K562 (cell line): ENCODE data around the gene PGLYRP4. TPM values are rescaled to one million over a fixed set of nuclear protein-coding genes. Genes with fewer than 3 reads are reported as not detected.

Experiments
- ATAC-seq: fragments of 200-7000 bp; cut with Tn5 transposase; 3 replicates; pipeline ENCODE4 v1.9.1; 2020; ENCODE audit warnings: moderate library complexity
- BruUV-seq: library from RNA; stranded (reverse); fragments of 400-500 nt; replicated peaks from 2 replicates; lab custom pipeline; 2021; lab: Mats Ljungman, UMichigan
- CTCF ChIA-PET: fragments of 300-600 bp; formaldehyde crosslinking; extraction: SDS; loops from one replicate; lab custom pipeline; 2021; ENCODE audit warnings: low intra/inter-chr PET ratio; lab: Yijun Ruan, JAX
- POLR2A ChIA-PET: fragments of 300-600, 350-650 bp; sonication (Branson Sonifier 250); formaldehyde crosslinking; extraction: SDS; loops from one replicate; lab custom pipeline; 2021; ENCODE audit warnings: antibody characterized with exemption, inconsistent platforms; lab: Yijun Ruan, JAX
- DNase-seq, 4 experiments: peaks; one replicate each; pipeline versions ENCODE4 v3.0.0 to v3.0.0-alpha.2; 2011 to 2018; ENCODE audit warnings: low spot score in 3 of 4, mixed read lengths in 3 of 4; ENCODE audit errors: extremely low read depth in 1 of 4
- FAIRE-seq: peaks from 2 replicates; lab custom pipeline; 2011; peaks lifted over from hg19 to GRCh38; lab: Jason Lieb, UNC
- H2AFZ ChIP-seq: 2 replicates; pipeline ENCODE4 v1.6.0; 2011; ENCODE audit warnings: low read depth, low read length, control low read depth, inconsistent platforms
- H3K27ac ChIP-seq: fragments of 200-600 bp; 3 replicates; pipeline ENCODE4 v1.8.0; 2011; ENCODE audit warnings: low read depth, mild to moderate bottlenecking, control low read depth, inconsistent platforms, low read length, moderate library complexity, mixed read lengths; ENCODE audit errors: extremely low read depth
- H3K27me3 ChIP-seq, 2 experiments: fragments of 300-600 bp in 1 of 2; 2 replicates in 1 of 2; 3 replicates in 1 of 2; pipeline versions ENCODE4 v1.6.0 to v1.8.0; 2011; ENCODE audit warnings: inconsistent platforms in 2 of 2, low read length in 2 of 2, mild to moderate bottlenecking in 1 of 2, mixed read lengths in 1 of 2, moderate library complexity in 1 of 2; ENCODE audit not compliant: control insufficient read depth in 2 of 2, insufficient read depth in 2 of 2
- H3K36me3 ChIP-seq: fragments of 300-600 bp; 3 replicates; pipeline ENCODE4 v1.8.0; 2011; ENCODE audit warnings: mild to moderate bottlenecking, low read length, inconsistent platforms; ENCODE audit not compliant: control insufficient read depth, insufficient read depth
- H3K4me1 ChIP-seq, 2 experiments: fragments of 200-600 bp in 1 of 2; replicated peaks in 1 of 2; 2 replicates in 1 of 2; 3 replicates in 1 of 2; pipeline versions ENCODE4 v1.5.1 to v1.8.0; 2011; ENCODE audit warnings: inconsistent platforms in 2 of 2, low read length in 2 of 2, mild to moderate bottlenecking in 1 of 2, mixed read lengths in 1 of 2, moderate library complexity in 1 of 2; ENCODE audit not compliant: control insufficient read depth in 2 of 2, insufficient read depth in 2 of 2
- H3K4me2 ChIP-seq: 2 replicates; pipeline ENCODE4 v1.6.1; 2011; ENCODE audit warnings: low read length, control low read depth, inconsistent platforms, mixed read lengths; ENCODE audit not compliant: insufficient read depth
- H3K4me3 ChIP-seq: fragments of 200-600 bp; sonication (generic), shearing (Covaris generic); 2 replicates; pipeline ENCODE4 v1.5.1; 2016; ENCODE audit warnings: control low read depth, inconsistent platforms
- H3K79me2 ChIP-seq: fragments of 200-600 bp; 3 replicates; pipeline ENCODE4 v1.8.0; 2011; ENCODE audit warnings: low read length, inconsistent platforms; ENCODE audit not compliant: control insufficient read depth, insufficient read depth
- H3K9ac ChIP-seq, 2 experiments: 2 replicates each; pipeline versions ENCODE4 v1.6.0 to v1.6.1; 2011; ENCODE audit warnings: low read depth in 2 of 2, low read length in 2 of 2, control low read depth in 1 of 2, inconsistent platforms in 1 of 2, mild to moderate bottlenecking in 1 of 2, mixed read lengths in 1 of 2; ENCODE audit not compliant: insufficient read depth in 1 of 2
- H3K9me1 ChIP-seq: one replicate; pipeline ENCODE4 v1.6.0; 2011; ENCODE audit warnings: inconsistent platforms, mild to moderate bottlenecking, low read length, moderate library complexity; ENCODE audit not compliant: control insufficient read depth, insufficient read depth
- H3K9me3 ChIP-seq: replicated peaks from 2 replicates; pipeline ENCODE4 v1.5.1; 2011; ENCODE audit warnings: low read depth, low read length, inconsistent platforms; ENCODE audit not compliant: control insufficient read depth, insufficient read depth
- H4K20me1 ChIP-seq: replicated peaks from 2 replicates; pipeline ENCODE4 v1.6.1; 2011; ENCODE audit warnings: low read length, inconsistent platforms, mixed read lengths; ENCODE audit not compliant: control insufficient read depth, insufficient read depth
- DLX4 ChIP-seq: fragments of 250-450 bp; sonication (Bioruptor Pico); IDR thresholded peaks from 2 replicates; pipeline ENCODE4 v1.6.1; 2021; ENCODE audit warnings: mild to moderate bottlenecking
- FOSL1 ChIP-seq: fragments of 200-800 bp; sonication (Bioruptor generic); conservative IDR thresholded peaks from 2 replicates; pipeline ENCODE4 v1.6.1; 2016; ENCODE audit warnings: missing genetic modification characterization, missing compliant biosample characterization
- MBD2 ChIP-seq: sonication (generic); IDR thresholded peaks from 2 replicates; pipeline ENCODE4 v1.6.1; 2016; ENCODE audit warnings: low read depth, borderline replicate concordance
- STAT6 ChIP-seq: sonication (generic); formaldehyde crosslinking; IDR thresholded peaks from 2 replicates; pipeline ENCODE4 v1.8.1; 2023; ENCODE audit warnings: mild to moderate bottlenecking, missing genetic modification reagents
- TARDBP ChIP-seq: fragments of 450-650 bp; IDR thresholded peaks from 2 replicates; pipeline ENCODE4 v1.6.1; 2016
- ZBTB11 ChIP-seq, 3 experiments: fragments of 200-800 bp in 1 of 3; fragments of 250-450 bp in 1 of 3; fragments of 450-650 bp in 1 of 3; sonication (Bioruptor Pico) in 1 of 3; sonication (Bioruptor generic) in 1 of 3; formaldehyde crosslinking in 1 of 3; IDR thresholded peaks; 2 replicates each; pipeline versions ENCODE4 v1.6.1 to v1.8.0; 2016 to 2022; ENCODE audit warnings: mild to moderate bottlenecking in 2 of 3, missing genetic modification characterization in 2 of 3, missing compliant biosample characterization in 1 of 3, moderate library complexity in 1 of 3
- ZFP1 ChIP-seq: fragments of 450-650 bp; formaldehyde crosslinking; IDR thresholded peaks from 2 replicates; pipeline ENCODE4 v1.4.0; 2020; ENCODE audit warnings: mild to moderate bottlenecking, mixed read lengths
- ZNF224 ChIP-seq: sonication (generic); formaldehyde crosslinking; IDR thresholded peaks from 2 replicates; pipeline ENCODE4 v1.8.0; 2022; ENCODE audit warnings: mild to moderate bottlenecking, missing genetic modification reagents
- ZNF253 ChIP-seq: fragments of 250-450 bp; sonication (Bioruptor Pico); conservative IDR thresholded peaks from 2 replicates; pipeline ENCODE4 v1.6.1; 2021; ENCODE audit warnings: mild to moderate bottlenecking
- WGBS: fragments of 100-300 bp; shearing (Covaris generic); methylation state at CpG from one replicate; pipeline ENCODE4 v1.1.6; 2016; ENCODE audit warnings: low coverage, mixed read lengths; ENCODE audit not compliant: insufficient coverage; ENCODE audit errors: missing lambda C conversion rate; 5-methylcytosine and 5-hydroxymethylcytosine counted together
- in situ Hi-C: fragments of 300-500 bp; cut with MboI; formaldehyde crosslinking; loops from 4 replicates; pipeline ENCODE4 v1.15.0; 2018; ENCODE audit warnings: inconsistent platforms, mixed read lengths
- intact Hi-C: fragments of 100-400 bp; cut with micrococcal nuclease; formaldehyde crosslinking; loops from 2 replicates; pipeline ENCODE4 v1.14.2; 2022
- polyA plus RNA-seq, 8 experiments: library from polyadenylated mRNA; depleted of rRNA in 4 of 8; stranded (reverse) in 5 of 8; unstranded in 3 of 8; fragments of >200 nt; fragmentation: Nextera tagmentation in 2 of 8; fragmentation: Illumina TruSeq in 1 of 8; extraction: Ambion mirVana in 2 of 8; extraction: Trizol in 1 of 8; gene quantifications; 2 replicates each; pipeline versions ENCODE4 v1.2.1 to v1.2.3, GENCODE V29; 2011 to 2014; ENCODE audit warnings: inconsistent platforms in 1 of 8, missing spikeins in 1 of 8
- total RNA-seq, 7 experiments: library from RNA; depleted of rRNA in 6 of 7; stranded (reverse); fragments of >200 nt in 6 of 7; fragmentation: Illumina TruSeq in 2 of 7; extraction: Trizol in 2 of 7; gene quantifications; 2 replicates each; pipeline versions ENCODE4 v1.2.1 to v1.2.3, GENCODE V29; 2011 to 2021; ENCODE audit warnings: low replicate concordance in 1 of 7

PGLYRP4 gene
- total and polyA plus RNA-seq, 9 of the 15 experiments (the other 6 are each of a cell fraction or from before 2014, with no cell fraction given): 0.06 to 0.13 (median 0.11) TPM; not detected in 6

- TF ChIP-seq ZBTB11 (CRISPR knock-in tag; IDR thresholded peaks at IDR 0.05) (no peak), DLX4 (CRISPR knock-in tag) (no peak), ZNF224 (CRISPR knock-in tag) (no peak), FOSL1 (tag) (no peak), ZNF253 (CRISPR knock-in tag) (no peak), TARDBP (no peak)
These were observed 15.0 kb upstream of the PGLYRP4 start (continued) for GRCh38 chr1:153363641-153364040.

GRCh38 chr1:153362187-153362775 is 13.6 kb upstream of the PGLYRP4 start:
- Histone ChIP-seq H3K9ac (no peak overlapping the region), H3K4me2 (no peak overlapping the region), H2AFZ (no peak overlapping the region), H3K27me3 (peaks cover 3 to 55% of the 10 kb centered on the region in 2 experiments; a peak in 4 of 5 replicates), H3K79me2 (no peaks in the 10 kb centered on the region), H3K36me3 (no peaks in the 10 kb centered on the region), H3K4me3 (no peak overlapping the region), H3K27ac (no peak overlapping the region), H3K9me1 (no peaks in the 10 kb centered on the region), H4K20me1 (no peaks in the 10 kb centered on the region; the same call in 1 of the 2 replicates), H3K4me1 (peaks cover 0 to 5% of the 10 kb centered on the region in 2 experiments; a peak in 1 of 5 replicates), H3K9me3 (no peaks in the 10 kb centered on the region)
- no peak for TF ChIP-seq ZFP1 (CRISPR knock-in tag)
- no peak for TF ChIP-seq MBD2
- TF ChIP-seq STAT6 (CRISPR knock-in tag): no peak
- ChIA-PET CTCF (no interaction called here), POLR2A (no interaction called here)
- no peak for FAIRE-seq
- no peak for ATAC-seq
- no TSS peak for BruUV-seq
- in situ Hi-C loops: no loop called here
- intact Hi-C loops: no loop called here
- WGBS: 0% methylated on average over 3 of the region's 3 CpGs
- DNase-seq: no peak
